GM21390 (cell line): Measurements from ENCODE around the gene TIGD2.
A peak's percentile ranks its signal among the peaks of the same experiment; 100 is the strongest.
"Not testable (repeated sequence)": the region's sequence is repeated elsewhere in the genome, so short reads cannot be mapped to it uniquely, and the experiment has no call there.

Experiments used
- ATAC-seq: cut with Tn5 transposase; IDR thresholded peaks from one replicate; pipeline ENCODE4 v1.9.1; 2021; ENCODE audit not compliant: unreplicated experiment

Gene TIGD2

GRCh38 chr4:89119166-89119565 is 7.8 kb downstream of the TIGD2 start:
- no peak for ATAC-seq

GRCh38 chr4:89119836-89120235 is 8.5 kb downstream of the TIGD2 start:
- no peak for ATAC-seq

DNA sequence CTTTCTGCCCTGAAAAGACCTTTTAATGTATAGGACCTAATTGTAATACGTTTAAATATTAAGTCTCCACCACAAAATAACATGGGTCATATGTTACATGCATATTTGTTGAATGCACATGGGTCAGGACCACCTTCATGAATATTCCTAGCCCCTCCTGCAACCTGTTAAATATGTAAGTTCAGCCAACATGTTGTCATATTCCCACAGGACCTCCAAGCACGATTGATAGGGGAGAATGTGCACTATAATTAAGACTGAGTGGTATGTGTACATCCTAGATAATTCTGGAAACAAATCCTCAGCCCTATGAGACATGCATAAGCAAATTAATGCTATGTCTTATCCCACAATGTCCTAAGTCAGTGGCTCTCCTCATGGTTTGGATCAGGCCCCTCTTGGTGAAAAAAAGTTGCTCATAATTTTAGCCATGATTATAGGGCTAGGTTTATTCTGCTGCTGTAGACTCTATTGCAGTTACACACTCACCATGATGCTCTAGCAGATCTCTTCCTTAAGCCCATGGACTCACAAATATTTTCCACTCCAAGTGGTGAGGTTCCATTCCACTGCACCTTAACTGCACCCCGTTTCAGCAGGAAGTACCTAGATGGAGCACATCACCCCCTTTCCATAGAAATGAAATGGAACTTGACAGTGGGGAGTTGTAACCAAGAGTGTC is 10.2 kb downstream of the TIGD2 start:
- ATAC-seq = no peak

DNA sequence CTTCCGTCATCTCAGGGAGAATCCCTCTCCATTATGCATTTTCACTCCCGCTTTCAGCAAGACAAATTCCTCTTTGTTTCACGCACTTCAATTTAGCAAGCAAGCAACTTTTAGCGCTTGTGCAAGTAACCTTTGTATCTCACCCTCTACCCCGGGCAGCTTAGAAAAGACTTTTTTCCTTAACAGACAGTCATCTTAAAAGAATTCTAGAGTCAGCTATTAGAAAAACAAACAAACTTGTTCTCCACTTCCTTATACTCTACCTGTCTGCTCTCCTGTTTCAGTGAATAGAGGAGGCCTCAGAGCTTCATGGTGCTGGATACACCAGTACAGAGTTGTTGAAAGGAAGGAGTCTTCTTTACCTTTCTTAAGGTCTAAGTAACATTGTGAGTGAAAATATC is 12.1 kb downstream of the TIGD2 start:
- ATAC-seq = no peak

GRCh38 chr4:89125901-89126782 is 14.8 kb downstream of the TIGD2 start:
- no peak for ATAC-seq

DNA sequence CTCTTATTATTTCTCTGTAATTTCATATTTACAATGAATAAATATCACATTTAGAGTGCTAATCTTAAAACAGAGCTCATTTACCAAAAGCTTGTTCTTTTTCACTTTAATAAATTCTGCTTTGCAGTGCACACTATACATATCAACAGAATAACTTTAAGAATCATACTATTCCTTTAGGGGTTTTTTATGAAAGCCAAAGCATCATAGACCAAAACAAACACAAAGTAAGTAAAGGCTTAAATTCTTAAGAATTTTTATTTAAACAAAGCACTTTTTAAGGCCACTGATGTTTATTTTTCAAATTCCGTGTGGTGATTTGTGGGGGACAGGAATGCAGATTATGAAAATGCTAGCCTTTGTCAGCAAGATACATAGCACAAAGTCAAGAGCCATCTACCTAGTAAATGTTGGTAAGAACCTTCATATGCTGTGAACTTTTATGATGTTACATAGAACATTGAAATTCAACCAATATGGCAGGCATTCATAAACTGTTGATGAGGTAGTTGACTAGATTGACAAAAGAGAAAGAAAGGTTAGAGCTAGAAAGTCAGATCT is 17.8 kb downstream of the TIGD2 start:
- no peak for ATAC-seq

- ATAC-seq = no peak
Observed at GRCh38 chr4:89134775-89135319, 23.5 kb downstream of the TIGD2 start.

DNA sequence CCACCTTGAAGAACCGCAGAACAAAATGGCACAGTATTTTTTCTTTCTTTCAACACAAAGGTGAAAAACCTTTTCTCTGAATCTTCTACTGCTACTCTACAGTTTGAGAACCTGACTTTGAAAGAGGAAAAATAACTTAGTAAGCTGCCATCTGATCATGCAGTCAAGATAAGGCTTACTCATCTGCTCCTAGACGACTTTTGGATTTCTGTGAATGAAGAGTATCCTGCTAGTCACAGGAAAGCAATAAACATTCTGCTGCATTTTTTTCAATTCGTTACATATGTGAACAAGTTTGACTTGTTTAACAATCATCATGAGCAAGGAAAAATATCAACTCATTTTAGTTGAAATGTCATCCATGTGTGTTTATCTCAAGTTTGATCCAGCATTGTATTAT is 25.2 kb downstream of the TIGD2 start:
- no peak for ATAC-seq

- ATAC-seq = no peak
Observed at GRCh38 chr4:89137231-89137630, 25.9 kb downstream of the TIGD2 start.

- ATAC-seq = no peak
Observed at GRCh38 chr4:89137695-89138094, 26.4 kb downstream of the TIGD2 start.

DNA sequence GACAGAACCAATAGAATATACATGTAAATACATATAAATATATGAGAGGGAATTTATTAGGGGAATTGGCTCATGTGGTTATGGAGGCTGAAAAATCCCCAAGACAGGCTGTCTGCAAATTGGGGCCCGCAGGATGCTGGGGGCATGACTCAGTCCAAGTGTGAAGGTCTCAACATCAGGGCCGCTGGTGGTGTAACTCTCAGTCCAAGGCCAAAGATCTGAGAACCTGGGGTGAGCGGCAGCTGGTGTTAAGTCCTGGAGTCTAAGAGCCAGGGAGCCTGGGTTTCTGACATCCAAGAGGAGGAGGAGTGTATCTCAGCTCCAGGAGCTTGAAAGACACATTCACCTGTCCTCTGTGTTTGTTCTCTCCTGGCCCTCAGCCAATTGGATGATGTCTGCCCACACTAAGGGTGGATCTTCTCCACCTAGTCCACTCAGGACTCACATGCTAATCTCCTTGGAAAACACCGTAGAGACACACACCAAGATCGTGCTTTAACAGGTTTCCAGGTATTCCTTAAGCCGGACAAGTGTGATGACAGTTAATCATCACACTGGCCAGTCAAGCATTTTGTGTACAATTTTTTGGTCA is 28.9 kb downstream of the TIGD2 start:
- no peak for ATAC-seq

- ATAC-seq = peak; percentile 81
Observed at GRCh38 chr4:89142691-89143669, 31.6 kb downstream of the TIGD2 start.

- not testable (repeated sequence) for ATAC-seq
Observed at GRCh38 chr4:89144652-89145051, 33.3 kb downstream of the TIGD2 start.

GRCh38 chr4:89146196-89146595 is 34.9 kb downstream of the TIGD2 start:
- ATAC-seq = no peak

GRCh38 chr4:89152972-89153371 is 41.6 kb downstream of the TIGD2 start:
- no peak for ATAC-seq

DNA sequence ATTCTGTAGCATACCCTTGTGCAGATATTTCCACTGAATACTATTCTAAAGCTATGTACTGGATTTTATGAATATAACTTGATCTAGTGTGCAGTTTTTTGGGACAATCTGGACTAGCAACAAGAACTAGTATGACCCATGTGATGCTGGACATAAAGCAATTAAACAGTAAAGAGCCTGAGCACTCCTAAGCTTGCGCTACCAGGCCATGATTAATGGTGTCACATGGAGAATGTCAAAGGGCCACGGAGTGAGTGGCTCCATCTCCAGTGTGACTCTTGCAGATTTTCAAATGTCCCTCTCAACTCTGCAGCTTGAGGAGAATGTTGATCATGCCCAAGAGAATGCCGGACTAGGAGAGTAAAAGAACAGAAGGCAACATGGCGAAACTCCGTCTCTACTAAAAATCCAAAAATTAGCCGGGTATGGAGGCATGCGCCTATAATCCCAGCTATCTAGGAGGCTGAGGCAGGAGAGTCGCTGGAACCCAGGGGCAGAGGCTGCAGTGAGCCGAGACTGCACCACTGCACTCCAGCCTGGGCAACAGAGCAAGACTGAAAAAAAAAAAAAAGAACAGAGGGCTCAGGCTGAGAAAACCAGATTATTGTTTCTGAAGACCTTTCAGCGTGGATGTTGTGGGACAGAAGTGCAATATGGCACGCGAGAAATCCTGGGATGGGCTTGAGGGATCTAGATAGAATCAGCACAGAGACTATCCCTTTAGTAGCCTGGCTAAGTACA is 45.0 kb downstream of the TIGD2 start:
- no peak for ATAC-seq

DNA sequence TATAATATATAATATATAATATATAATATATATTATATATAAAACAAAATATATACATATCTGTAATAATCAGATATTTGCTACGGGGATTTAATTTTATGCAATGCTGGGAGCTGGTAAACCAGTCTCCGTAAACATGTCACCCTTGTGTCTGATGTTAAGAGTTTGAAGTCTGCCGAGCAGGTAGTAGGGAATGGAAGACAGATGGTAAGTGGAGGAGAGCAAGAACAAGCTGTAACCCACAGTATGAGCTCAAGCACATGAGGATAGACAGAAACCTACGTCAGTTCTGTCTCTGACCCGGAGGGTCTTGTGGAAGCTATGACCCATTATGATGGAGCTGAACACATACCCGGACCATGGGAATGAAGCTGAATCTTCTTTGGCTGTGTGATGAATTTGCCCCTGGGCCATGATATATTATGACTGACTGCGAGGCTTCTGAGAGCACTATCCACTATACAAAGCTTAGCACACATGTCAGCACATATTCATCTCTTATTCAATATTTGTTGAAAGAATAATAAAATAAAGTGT is 46.2 kb downstream of the TIGD2 start:
- ATAC-seq = no peak

DNA sequence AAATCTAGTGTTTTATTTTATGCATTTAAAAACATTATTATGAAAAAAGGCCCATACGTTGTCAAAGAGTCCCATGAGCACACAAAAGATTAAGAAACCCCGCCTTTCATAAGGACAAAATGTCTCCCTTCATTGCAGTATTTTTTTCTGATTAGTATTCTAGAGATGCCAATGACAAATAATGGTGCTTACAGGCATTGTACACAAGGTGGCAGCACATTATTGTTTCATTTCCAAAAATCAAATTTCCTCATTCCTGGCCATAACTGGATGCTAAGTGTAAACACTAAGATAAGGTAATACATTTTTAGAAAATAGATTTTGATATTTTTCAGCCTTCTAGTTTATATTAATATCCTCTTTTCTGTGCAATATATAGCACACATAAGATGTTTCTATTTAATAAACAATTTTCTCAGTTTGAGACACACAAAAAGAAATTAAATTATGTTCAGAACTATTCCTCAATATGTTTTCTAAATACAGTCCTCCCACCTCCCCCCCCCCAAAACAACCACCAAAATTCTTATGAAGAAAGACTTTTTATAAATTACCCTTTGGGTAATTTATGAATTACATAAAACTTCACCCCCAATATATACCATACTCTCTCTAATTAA is 47.7 kb downstream of the TIGD2 start:
- no peak for ATAC-seq

GRCh38 chr4:89160806-89161205 is 49.5 kb downstream of the TIGD2 start:
- no peak for ATAC-seq
